ENCODE data around the gene MARCO. TPM values are rescaled to one million over a fixed set of nuclear protein-coding genes. Genes with fewer than 3 reads are reported as not detected.
A peak's percentile ranks its signal among the peaks of the same experiment; 100 is the strongest.

MARCO gene
- total RNA-seq, 1 donor from 2014 or later, result 1.1 TPM

DNA sequence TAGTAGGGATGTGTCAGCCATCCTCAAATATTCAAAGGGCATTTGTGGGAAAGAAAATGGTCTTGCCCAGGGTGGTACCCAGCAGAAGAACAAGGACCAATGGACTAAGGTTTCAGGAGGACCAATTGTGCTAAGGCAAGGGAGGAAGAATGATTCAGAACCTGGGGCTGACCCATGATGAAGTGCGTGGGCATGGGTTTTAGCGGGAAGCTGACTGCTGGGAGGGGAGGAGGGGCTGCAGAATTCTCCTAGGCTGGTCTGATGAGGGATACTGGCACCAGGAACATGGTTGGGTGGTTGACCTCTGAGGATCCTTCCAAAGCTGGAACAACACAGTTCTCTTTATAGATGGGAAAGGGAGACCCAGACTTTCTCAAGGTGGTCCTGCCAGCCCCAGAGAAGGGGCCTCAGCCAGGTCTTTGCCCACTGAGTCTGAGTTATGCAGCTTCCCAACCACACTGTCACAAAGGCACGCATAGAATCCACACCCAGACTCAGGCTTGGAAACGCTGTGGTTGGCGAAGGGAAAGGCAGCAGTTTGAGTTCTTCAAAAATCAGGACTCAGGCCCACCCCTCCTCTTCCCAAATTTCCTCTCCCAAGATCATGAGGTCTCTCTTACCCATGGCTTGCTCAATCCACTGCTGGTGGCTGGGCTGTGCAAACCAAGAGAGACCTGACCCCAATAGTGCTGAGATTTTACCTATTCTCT, 37.3 kb downstream of the MARCO start:
- H3K27ac Mint-ChIP-seq, result no peak overlapping the region
- H3K4me3 Mint-ChIP-seq, result no peak overlapping the region
- TF ChIP-seq, protein P1, sequence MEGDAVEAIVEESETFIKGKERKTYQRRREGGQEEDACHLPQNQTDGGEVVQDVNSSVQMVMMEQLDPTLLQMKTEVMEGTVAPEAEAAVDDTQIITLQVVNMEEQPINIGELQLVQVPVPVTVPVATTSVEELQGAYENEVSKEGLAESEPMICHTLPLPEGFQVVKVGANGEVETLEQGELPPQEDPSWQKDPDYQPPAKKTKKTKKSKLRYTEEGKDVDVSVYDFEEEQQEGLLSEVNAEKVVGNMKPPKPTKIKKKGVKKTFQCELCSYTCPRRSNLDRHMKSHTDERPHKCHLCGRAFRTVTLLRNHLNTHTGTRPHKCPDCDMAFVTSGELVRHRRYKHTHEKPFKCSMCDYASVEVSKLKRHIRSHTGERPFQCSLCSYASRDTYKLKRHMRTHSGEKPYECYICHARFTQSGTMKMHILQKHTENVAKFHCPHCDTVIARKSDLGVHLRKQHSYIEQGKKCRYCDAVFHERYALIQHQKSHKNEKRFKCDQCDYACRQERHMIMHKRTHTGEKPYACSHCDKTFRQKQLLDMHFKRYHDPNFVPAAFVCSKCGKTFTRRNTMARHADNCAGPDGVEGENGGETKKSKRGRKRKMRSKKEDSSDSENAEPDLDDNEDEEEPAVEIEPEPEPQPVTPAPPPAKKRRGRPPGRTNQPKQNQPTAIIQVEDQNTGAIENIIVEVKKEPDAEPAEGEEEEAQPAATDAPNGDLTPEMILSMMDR (conservative IDR thresholded peaks at IDR 0.05), result no peak
- peak; percentile 32 for DNase-seq (ENCODE audit: extremely low spot score, unreplicated experiment)
- no peaks in the 10 kb centered on the region for H3K36me3 Mint-ChIP-seq
- peaks cover 41% of the 10 kb centered on the region for H3K27me3 Mint-ChIP-seq
- H3K9me3 Mint-ChIP-seq, result no peaks in the 10 kb centered on the region
- no peaks in the 10 kb centered on the region for H3K4me1 Mint-ChIP-seq (ENCODE audit: unreplicated experiment)

DNA sequence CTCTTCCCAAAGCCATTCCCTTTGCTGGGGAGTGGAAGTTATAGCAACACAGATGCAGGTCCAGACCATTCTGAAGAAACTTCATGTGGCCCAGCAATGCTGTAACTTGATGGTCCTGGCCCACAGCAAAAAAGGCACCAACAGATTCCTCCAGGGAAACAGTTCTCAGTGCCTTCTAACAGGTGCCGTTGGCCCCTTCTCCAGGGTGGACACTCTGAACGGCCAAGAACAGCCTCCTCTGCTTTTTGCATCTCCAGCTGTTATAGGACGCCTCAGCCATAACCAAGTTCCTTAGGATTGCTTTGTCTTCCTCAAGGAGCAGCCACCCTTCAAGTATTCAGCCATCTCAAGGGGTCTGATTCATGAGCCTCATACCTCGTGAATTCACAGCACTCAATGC, 38.0 kb downstream of the MARCO start:
- Mint-ChIP-seq H3K27me3 (peaks cover 38% of the 10 kb centered on the region), H3K36me3 (no peaks in the 10 kb centered on the region), H3K4me3 (no peak overlapping the region), H3K9me3 (no peaks in the 10 kb centered on the region), H3K4me1 (ENCODE audit: unreplicated experiment) (no peaks in the 10 kb centered on the region), H3K27ac (no peak overlapping the region)
- DNase-seq (ENCODE audit: extremely low spot score, unreplicated experiment), result peak; percentile 27
- TF ChIP-seq, protein P1 (conservative IDR thresholded peaks at IDR 0.05), result no peak

DNA sequence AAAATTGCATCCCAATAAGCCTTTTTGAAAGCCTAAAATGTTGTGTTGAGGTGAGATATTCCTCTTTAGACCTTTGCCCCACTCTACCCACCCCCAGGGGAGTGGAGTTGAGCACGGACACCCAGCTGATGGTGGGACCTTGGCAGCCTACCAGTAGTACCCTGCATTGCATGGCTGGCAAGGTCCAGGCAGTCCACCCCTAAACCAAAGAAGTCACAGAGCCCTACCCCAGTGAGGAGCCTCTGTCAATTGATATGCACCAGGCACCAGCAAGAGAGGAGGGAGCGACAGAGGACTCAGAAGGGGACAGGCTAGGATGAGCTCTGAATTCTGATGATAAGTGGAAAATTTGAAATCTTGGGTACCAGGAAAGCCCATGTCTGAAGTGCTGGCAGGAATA, 38.6 kb downstream of the MARCO start:
- no peak overlapping the region for H3K27ac Mint-ChIP-seq
- H3K4me3 Mint-ChIP-seq, result no peak overlapping the region
- H3K4me1 Mint-ChIP-seq (ENCODE audit: unreplicated experiment), result no peaks in the 10 kb centered on the region
- no peaks in the 10 kb centered on the region for H3K36me3 Mint-ChIP-seq
- peaks cover 35% of the 10 kb centered on the region for H3K27me3 Mint-ChIP-seq
- H3K9me3 Mint-ChIP-seq, result no peaks in the 10 kb centered on the region
- DNase-seq (ENCODE audit: extremely low spot score, unreplicated experiment), result peak; percentile 52
- TF ChIP-seq, protein P1 (conservative IDR thresholded peaks at IDR 0.05), result no peak

DNA sequence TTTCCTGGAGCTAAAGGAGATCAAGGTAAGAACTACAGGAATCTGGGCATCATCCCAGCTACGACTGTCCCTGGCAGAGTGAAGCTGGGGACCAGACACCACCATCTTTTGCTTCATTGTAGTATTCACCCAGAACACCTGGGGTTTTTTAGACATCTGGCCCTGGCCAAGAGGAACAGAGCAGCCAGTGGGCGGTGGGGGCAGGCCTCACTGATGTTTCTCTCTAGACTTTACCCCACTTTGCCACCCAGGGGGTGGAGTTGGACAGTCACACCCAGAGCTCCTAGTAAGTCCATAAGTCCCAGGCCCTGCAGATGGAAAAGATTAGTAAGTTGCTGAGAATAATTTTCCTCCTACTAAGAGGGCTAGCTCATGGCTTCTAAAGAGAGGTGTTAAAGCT, 39.6 kb downstream of the MARCO start:
- TF ChIP-seq, protein P1 (conservative IDR thresholded peaks at IDR 0.05), result no peak
- DNase-seq (ENCODE audit: extremely low spot score, unreplicated experiment), result peak; percentile 34
- no peaks in the 10 kb centered on the region for H3K36me3 Mint-ChIP-seq
- H3K4me1 Mint-ChIP-seq (ENCODE audit: unreplicated experiment), result no peaks in the 10 kb centered on the region
- no peak overlapping the region for H3K4me3 Mint-ChIP-seq
- peaks cover 29% of the 10 kb centered on the region for H3K27me3 Mint-ChIP-seq
- H3K27ac Mint-ChIP-seq, result no peak overlapping the region
- no peaks in the 10 kb centered on the region for H3K9me3 Mint-ChIP-seq

DNA sequence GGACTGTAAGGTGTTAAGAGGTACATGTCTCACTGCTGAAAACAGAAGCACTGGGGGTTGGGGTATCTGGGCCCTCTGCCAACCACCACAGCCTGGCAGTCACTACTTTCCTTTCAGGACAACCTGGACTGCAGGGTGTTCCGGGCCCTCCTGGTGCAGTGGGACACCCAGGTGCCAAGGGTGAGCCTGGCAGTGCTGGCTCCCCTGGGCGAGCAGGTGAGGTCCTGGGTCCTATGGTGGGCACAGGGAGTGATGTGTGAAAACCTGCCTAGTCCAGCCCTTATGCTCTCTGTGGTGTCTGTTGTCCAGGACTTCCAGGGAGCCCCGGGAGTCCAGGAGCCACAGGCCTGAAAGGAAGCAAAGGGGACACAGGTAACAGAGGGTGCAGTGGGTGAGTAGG, 40.0 kb downstream of the MARCO start:
- peak; percentile 49 for DNase-seq (ENCODE audit: extremely low spot score, unreplicated experiment)
- Mint-ChIP-seq H3K27me3 (peaks cover 29% of the 10 kb centered on the region), H3K4me3 (no peak overlapping the region), H3K36me3 (no peaks in the 10 kb centered on the region), H3K9me3 (no peaks in the 10 kb centered on the region), H3K27ac (no peak overlapping the region), H3K4me1 (ENCODE audit: unreplicated experiment) (no peaks in the 10 kb centered on the region)
- TF ChIP-seq, protein P1 (conservative IDR thresholded peaks at IDR 0.05), result no peak

Data from type B pancreatic cell (in vitro differentiated cells).